NCI-H2029 (cell line): ENCODE data around the gene CTU1.

Experiments used
- DNase-seq: peaks from one replicate; lab custom pipeline; 2025; lab: John Stamatoyannopoulos, UW

The CTU1 gene

GRCh38 chr19:51102991-51103390, 5.2 kb downstream of the CTU1 start:
- DNase-seq, result no peak

GRCh38 chr19:51101171-51101865, 6.9 kb downstream of the CTU1 start:
- DNase-seq, result no peak

- DNase-seq, result no peak
Measured at GRCh38 chr19:51100601-51101000, 7.6 kb downstream of the CTU1 start.

GRCh38 chr19:51099047-51099382, 9.2 kb downstream of the CTU1 start:
- no peak for DNase-seq

GRCh38 chr19:51098365-51099046, 9.7 kb downstream of the CTU1 start:
- no peak for DNase-seq

DNA sequence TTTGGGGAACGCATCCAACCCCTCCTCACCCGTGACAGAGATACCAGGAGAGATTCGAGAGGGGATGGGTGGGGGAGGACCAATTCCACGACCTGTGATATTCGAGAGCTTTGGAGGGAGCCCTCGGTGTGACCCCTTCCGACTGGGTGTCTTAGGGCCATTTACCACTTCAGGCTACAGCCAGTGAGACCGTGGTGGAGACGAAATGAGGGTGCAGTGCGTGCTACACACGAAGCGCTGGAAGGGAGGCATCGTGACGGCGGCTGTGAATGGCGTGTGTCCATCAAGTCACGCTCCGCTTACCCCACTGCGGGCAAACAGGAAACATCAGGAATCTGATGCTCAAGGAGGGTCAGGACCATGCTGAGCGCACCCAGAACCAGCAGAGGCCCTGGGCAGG, 10.4 kb downstream of the CTU1 start:
- DNase-seq, result no peak

DNA sequence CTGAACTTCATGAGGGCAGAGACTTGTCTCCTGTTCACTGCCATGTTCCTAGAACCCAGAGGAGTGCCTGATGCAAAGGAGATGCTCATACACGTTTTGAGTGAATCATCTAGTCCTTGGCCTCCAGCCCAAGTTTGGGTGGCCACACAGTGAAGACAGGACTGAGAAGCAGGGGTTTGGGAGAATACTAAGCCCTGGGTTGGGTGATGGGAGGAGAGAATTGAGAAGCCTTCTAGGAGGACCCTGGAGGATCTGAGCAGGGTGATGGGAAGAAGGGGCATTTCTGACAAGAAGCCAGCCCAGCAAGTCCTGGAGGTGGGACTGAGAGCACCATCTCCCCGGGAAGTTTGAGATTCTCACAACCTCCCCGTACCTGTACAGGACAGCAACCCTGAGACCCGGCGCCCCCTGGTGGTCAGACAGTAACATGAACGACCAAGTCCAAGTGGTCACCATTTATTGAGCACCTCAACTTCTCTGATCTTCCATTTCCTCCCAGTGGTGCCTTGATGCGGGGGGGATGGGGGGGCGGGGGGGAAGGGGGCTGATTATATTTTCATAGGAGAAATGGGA, 11.0 kb downstream of the CTU1 start:
- peak; percentile 38 for DNase-seq

- peak; percentile 13 for DNase-seq
Measured at GRCh38 chr19:51096473-51097165, 11.6 kb downstream of the CTU1 start.

DNA sequence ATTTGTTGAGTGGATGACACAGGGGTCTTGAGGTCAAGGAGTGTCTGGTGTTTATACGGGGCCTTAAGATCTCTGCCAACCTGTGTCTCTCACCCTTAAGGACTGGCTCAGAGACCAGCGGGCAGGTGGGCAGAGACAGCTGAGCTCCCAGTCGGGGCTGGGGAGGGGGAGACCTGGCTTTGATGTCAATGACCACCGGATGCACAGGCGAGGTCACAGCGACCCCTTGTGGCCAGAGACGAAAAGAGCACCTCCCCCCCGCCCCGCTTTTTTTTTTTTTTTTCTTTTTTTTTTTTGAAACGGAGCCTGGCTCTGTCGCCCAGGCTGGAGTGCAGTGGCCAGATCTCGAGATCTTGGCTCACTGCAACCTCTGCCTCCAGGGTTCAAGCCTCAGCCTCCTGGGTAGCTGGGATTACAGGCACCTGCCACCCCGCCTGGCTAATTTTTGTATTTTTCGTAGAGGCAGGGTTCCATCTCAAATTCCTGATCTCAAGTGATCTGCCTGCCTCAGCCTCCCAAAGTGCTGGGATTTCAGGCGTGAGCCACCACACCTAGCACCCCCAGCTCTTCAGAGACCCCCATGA, 13.4 kb downstream of the CTU1 start:
- DNase-seq, result peak; percentile 51

DNA sequence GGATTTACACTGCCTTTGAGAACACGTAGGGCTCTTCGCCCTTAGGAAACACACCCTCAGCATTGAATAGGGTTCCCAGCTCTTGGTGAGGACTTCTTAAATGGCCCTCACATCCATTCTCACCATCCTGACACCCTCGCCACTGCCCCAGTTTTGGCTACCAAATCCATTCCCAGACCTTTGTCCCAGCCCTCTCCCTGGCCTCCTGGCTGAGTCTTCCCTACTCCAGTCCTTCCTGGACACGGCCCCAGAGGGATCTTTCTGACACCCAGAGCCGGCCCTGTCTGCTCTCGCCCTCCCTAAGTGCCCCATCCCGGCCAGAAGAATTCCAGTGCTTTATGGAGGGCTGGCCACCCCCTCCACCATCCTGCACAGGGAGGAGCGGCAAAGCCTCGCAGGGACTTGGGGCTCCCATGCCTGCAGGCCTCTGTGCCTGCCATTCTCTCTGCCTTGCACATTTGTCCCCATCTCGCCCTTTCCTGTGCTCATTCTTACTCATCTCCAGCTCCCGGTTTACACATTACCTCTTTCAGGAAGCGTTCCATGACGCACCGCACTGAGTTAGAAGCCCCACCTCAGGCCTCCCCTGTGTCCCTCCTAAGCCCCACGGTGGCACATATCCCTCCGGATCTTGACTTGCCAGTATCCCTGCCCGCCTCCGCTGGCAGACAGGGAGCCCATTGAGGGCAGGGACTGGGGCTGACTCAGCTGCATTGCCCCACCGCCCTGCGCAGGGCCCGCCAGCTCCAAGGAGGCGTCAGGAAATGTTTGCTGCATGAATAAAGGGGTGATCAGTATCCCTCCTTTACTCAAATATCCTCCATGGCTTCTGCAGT, 14.5 kb downstream of the CTU1 start:
- no peak for DNase-seq

DNA sequence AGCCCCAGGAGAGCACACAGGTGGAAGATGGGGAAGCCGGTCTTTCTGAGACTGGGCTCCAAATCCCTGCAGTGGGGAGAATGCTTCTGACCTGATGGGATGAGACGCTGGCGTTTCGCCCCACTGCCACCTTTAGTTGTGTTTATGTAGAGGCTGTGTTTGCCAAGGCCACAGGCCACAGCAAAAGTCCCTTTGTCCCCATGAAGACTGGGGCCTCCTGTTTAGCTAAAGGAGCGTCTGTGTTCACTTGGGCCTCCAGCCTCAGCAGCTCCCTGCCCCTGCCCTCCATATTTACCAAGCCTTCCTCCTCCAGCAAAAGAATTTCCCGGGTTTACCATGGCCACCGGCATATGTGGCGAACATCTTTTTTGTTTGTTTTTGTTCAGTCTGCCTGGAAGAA, 15.1 kb downstream of the CTU1 start:
- DNase-seq, result peak; percentile 32

GRCh38 chr19:51091895-51092873, 16.0 kb downstream of the CTU1 start:
- DNase-seq, result peak; percentile 65

- DNase-seq, result peak; percentile 27
Measured at GRCh38 chr19:51091126-51091525, 17.1 kb downstream of the CTU1 start.

GRCh38 chr19:51090471-51090870, 17.7 kb downstream of the CTU1 start:
- peak; percentile 71 for DNase-seq

DNA sequence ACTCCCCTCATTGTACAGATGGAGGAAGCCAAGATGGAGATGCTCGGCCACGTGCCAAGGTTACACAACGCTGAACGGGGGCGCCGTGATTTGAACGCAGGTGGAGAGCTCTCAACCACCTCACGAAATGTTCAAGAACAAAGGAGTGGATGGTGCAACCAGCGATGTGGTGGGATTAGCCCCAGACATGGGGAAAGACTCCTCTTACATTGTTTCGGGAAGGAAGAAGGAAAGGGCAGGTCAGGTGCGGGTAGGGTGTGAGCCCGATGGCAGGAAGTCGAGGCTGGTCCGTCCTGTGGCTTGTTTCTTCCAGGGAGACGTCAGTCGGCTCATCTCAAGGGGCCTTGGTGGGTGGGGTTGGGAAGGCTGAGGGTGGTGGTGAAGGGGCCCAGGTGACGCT, 18.4 kb downstream of the CTU1 start:
- DNase-seq, result peak; percentile 96

DNA sequence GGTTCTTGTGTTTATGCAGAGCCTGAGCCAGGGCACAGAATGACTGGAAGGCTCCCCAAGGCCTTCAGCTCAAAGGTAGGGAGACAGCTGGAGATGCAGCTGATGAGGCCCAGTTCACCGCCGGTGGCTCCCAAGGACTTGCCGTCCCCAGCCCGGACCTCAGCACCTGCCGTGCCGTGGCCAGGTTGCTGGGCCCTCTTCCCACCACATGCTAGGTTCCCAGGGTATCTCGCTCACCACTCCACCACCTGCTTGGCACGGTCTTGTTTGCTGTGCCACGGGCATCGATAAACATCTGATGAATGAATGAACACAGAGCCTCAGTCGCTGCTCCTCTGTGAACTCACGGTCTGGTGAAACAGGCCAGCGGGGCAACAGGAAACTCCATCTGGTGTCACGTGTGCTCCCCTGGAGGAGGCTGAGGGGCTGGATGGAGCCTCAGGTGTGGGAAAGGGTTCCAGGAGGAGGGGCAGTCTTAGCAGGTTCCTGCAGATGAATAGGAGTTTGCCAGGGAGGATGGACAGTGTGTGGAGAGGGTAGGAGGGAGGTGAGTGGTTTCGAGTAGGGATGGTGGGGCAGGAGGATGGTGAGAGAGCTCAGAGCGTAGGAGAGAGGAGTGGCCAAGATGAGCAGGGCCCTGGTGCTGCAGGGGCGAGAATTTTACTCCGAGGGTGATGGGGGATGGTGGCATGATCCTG, 21.9 kb downstream of the CTU1 start:
- peak; percentile 82 for DNase-seq

DNA sequence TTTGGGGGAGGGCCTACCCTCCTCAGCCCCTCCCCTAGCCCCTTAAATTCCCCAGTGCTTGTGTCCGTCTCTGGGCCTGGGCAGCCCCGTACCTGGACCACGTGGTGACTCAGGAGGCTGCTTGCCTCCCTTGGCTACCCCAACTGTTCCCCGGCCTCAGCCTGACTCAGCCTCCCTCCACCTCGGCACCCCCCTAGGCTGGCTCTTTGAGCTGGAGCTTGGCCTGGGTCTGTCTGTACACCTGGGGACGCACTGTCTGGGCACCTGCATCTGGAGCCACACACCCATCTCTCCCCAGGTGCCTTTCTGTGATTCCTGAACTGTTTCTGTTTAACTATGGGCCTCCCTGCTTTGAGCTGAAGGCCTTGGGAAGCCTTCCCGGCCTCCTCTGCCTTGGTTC, 23.7 kb downstream of the CTU1 start:
- DNase-seq, result no peak

DNA sequence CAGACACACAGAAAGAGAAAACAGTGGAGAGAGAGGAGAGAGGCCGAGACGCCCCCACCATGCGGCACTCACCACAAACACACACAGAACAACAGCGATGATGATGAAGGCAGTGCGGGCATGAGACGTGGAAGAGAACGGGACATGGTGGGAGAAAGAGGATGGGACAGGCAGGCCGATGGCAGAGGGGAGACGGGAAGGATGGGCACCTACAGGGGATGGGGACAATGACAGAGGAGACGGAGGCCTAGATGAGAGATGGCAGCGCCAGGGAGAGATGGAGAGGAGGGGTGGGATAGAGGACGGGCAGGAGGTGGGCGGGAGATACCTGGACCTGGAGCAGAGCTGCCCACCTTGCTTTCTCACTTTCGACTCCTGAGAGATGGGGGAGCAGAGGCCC, 24.4 kb downstream of the CTU1 start:
- DNase-seq, result no peak

DNA sequence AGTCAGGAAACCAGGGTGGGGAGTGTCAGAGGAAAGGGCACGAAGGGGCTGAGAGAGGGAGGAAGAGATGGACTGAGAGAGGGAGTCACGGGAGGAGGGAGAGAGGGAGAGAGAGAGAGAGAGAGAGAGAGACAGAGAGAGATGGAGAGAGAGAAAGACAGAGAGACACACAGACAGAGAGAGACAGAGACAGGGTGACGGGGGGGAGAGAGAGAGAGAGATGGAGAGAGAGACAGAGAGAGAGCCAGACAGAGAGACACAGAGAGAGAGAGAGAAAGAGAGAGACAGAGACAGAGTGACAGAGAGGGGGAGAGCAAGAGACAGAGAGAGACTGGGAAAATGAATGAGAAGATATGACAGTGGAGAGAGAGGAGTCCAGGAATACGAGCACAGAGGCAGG, 25.0 kb downstream of the CTU1 start:
- no peak for DNase-seq

DNA sequence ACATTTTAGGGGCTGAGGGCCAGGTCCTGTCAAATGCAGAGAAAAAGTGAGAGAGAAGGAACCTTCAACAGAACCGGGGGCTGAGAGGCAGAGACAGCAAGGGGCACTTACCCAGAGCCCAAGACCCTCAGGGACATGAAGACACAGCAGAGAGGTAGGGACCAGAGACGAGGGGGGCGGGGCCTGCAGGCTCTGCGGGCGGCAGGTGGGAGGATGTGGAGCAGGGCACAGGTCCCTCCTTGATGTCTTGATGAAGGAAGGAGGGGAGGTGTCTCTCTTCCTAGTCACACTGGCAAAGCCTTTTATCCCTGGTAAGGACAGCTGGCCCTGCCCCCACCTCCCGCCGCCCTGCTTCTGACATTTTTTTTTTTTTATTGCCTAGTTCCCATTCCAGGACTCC, 25.6 kb downstream of the CTU1 start, which contains the start of gene KLK14:
TSS of gene KLK14 (minus strand) at position 277 of the 400 bp plus-strand sequence. CDS start at position 4, 273 bp downstream.
- DNase-seq, result no peak
